ENCODE results near the gene SNTG2. TPM values are rescaled to one million over a fixed set of nuclear protein-coding genes. Genes with fewer than 3 reads are reported as not detected.

Gene SNTG2
- total and polyA plus RNA-seq, 2 donors (not counting 3 experiments of a cell fraction or from before 2014, with no cell fraction given): not detected

- H3K79me2 ChIP-seq (ENCODE audit: control insufficient read depth, insufficient read depth, low read length): no peaks in the 10 kb centered on the region
- no peak overlapping the region for H2AFZ ChIP-seq (ENCODE audit: low read depth, low read length)
- H3K4me2 ChIP-seq (ENCODE audit: insufficient read depth, low read length): no peak overlapping the region
- no peaks in the 10 kb centered on the region for H4K20me1 ChIP-seq (replicated peaks; ENCODE audit: control insufficient read depth, extremely low read depth, insufficient read depth, low read length)
- no peaks in the 10 kb centered on the region for H3K36me3 ChIP-seq (ENCODE audit: control insufficient read depth in 2 of 2, extremely low read depth in 1 of 2, insufficient read depth in 2 of 2, low read length in 2 of 2)
- no peak overlapping the region for H3K4me3 ChIP-seq (replicated peaks in 1 of 3; ENCODE audit: insufficient read depth in 1 of 3, low read depth in 1 of 3, low read length in 3 of 3)
- no peak overlapping the region for H3K9ac ChIP-seq (replicated peaks; ENCODE audit: extremely low read depth, insufficient read depth, low read length)
- BruUV-seq (replicated peaks): no TSS peak
- dilution Hi-C loops (cut with MboI; ENCODE audit: extremely low pct_ligation_motif_present, low sequenced_read_pairs) (no loop called here), intact Hi-C loops (cut with micrococcal nuclease) (no loop called here)
- H3K27ac ChIP-seq (ENCODE audit: insufficient read depth, low read depth, low read length): no peak overlapping the region
- no peak for DNase-seq (ENCODE audit: low read depth, low spot score)
- H3K27me3 ChIP-seq (ENCODE audit: control insufficient read depth in 2 of 2, insufficient read depth in 2 of 2, low read length in 2 of 2): no peaks in the 10 kb centered on the region
- H3K9me3 ChIP-seq (replicated peaks; ENCODE audit: control insufficient read depth, insufficient read depth, low read length): peaks cover 6% of the 10 kb centered on the region
- TF ChIP-seq, protein P1, sequence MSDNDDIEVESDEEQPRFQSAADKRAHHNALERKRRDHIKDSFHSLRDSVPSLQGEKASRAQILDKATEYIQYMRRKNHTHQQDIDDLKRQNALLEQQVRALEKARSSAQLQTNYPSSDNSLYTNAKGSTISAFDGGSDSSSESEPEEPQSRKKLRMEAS (IDR thresholded peaks at IDR 0.05; ENCODE audit: insufficient read depth, insufficient read length): no peak
- no peak for TF ChIP-seq POLR2A (IDR thresholded peaks at IDR 0.05; ENCODE audit: low read depth, low read length)
- no peak for TF ChIP-seq EZH2 (IDR thresholded peaks at IDR 0.05; ENCODE audit: borderline replicate concordance, low read depth, low read length, severe bottlenecking)
- TF ChIP-seq GATA2 (IDR thresholded peaks at IDR 0.05; ENCODE audit: insufficient read depth, insufficient read length, low read depth, low read length): no peak
- no peak for TF ChIP-seq POLR2AphosphoS5 (IDR thresholded peaks at IDR 0.05; ENCODE audit: insufficient read depth, low read depth, low read length)
- TF ChIP-seq CTCF (IDR thresholded peaks at IDR 0.05; ENCODE audit: extremely low read depth in 1 of 2, insufficient read depth in 1 of 2, low read depth in 1 of 2, low read length in 2 of 2): no peak
- no peak for TF ChIP-seq MYC (IDR thresholded peaks at IDR 0.05; ENCODE audit: low read depth, low read length)
- TF ChIP-seq JUN (IDR thresholded peaks at IDR 0.05; ENCODE audit: borderline replicate concordance, insufficient read depth, insufficient read length, low read depth): no peak
- no peak for TF ChIP-seq FOS (IDR thresholded peaks at IDR 0.05; ENCODE audit: borderline replicate concordance, insufficient read depth, low read length)
- H3K9me1 ChIP-seq (replicated peaks; ENCODE audit: control insufficient read depth, extremely low read depth, insufficient read depth, low read length): no peaks in the 10 kb centered on the region
- FAIRE-seq: no peak
- H3K4me1 ChIP-seq (ENCODE audit: control insufficient read depth, extremely low read depth, insufficient read depth, low read length): no peaks in the 10 kb centered on the region
- ChIA-PET POLR2A (no interaction called here), CTCF (no interaction called here)
These were observed 24.9 kb upstream of the SNTG2 start for GRCh38 chr2:925711-926110.
